GM12878 (cell line): ENCODE measurements around the gene NFKBIE. TPM values are rescaled to one million over a fixed set of nuclear protein-coding genes. Genes with fewer than 3 reads are reported as not detected.

Source experiments
- ATAC-seq: fragments of 200-7000 bp; cut with Tn5 transposase; 3 replicates; pipeline ENCODE4 v1.9.1; 2020; ENCODE audit warnings: mild to moderate bottlenecking, moderate library complexity
- BruUV-seq: library from RNA; stranded (reverse); fragments of 400-500 nt; replicated peaks from 2 replicates; lab custom pipeline; 2021; lab: Mats Ljungman, UMichigan
- CTCF ChIA-PET: fragments of 300-600 bp; sonication (Branson Sonifier 250); formaldehyde crosslinking; extraction: SDS; loops from one replicate; lab custom pipeline; 2021; ENCODE audit warnings: inconsistent platforms; lab: Yijun Ruan, JAX
- POLR2A ChIA-PET: fragments of 350-600 bp; formaldehyde crosslinking; extraction: SDS; loops from one replicate; lab custom pipeline; 2021; ENCODE audit warnings: inconsistent platforms; lab: Charles Lee
- RAD21 ChIA-PET: fragments of 300-600 bp; sonication (Branson Sonifier 250); formaldehyde crosslinking; loops from one replicate; lab custom pipeline; 2023; ENCODE audit warnings: antibody characterized with exemption; ENCODE audit not compliant: unreplicated experiment; lab: Charles Lee
- SMC1A ChIA-PET: fragments of 300-600 bp; sonication (Branson Sonifier 250); formaldehyde crosslinking; loops from one replicate; lab custom pipeline; 2023; ENCODE audit not compliant: unreplicated experiment, uncharacterized antibody; lab: Charles Lee
- DNase-seq: peaks from one replicate; pipeline ENCODE4 v3.0.0-alpha.2; 2011; ENCODE audit warnings: low read depth, low spot score
- FAIRE-seq: peaks from 3 replicates; lab custom pipeline; 2011; peaks lifted over from hg19 to GRCh38; lab: Jason Lieb, UNC
- H2AFZ ChIP-seq: 2 replicates; pipeline ENCODE4 v1.6.0; 2011; ENCODE audit warnings: low read depth, low read length, control low read depth; ENCODE audit not compliant: control insufficient read depth
- H3K27ac ChIP-seq: 2 replicates; pipeline ENCODE4 v1.5.1; 2011; ENCODE audit warnings: control low read depth; ENCODE audit not compliant: control insufficient read depth, insufficient read depth
- H3K27me3 ChIP-seq, 2 experiments: replicated peaks in 1 of 2; 2 replicates each; pipeline versions ENCODE4 v1.6.0 to v1.6.1; 2011; ENCODE audit warnings: low read length in 1 of 2; ENCODE audit not compliant: control insufficient read depth in 2 of 2, insufficient read depth in 2 of 2
- H3K36me3 ChIP-seq, 2 experiments: 2 replicates each; pipeline ENCODE4 v1.5.1; 2011; ENCODE audit warnings: low read length in 1 of 2; ENCODE audit not compliant: control insufficient read depth in 2 of 2, insufficient read depth in 2 of 2
- H3K4me1 ChIP-seq: 2 replicates; pipeline ENCODE4 v1.6.1; 2011; ENCODE audit warnings: mild to moderate bottlenecking, low read length, moderate library complexity, mixed read lengths; ENCODE audit not compliant: control insufficient read depth, insufficient read depth
- H3K4me2 ChIP-seq: 2 replicates; pipeline ENCODE4 v1.6.0; 2011; ENCODE audit warnings: control low read depth; ENCODE audit not compliant: control insufficient read depth, insufficient read depth
- H3K4me3 ChIP-seq: fragments of 200-600 bp; sonication (generic); 2 replicates; pipeline ENCODE4 v1.5.1; 2016
- H3K79me2 ChIP-seq: 2 replicates; pipeline ENCODE4 v1.6.0; 2011; ENCODE audit warnings: low read length; ENCODE audit not compliant: control insufficient read depth, insufficient read depth
- H3K9ac ChIP-seq: 2 replicates; pipeline ENCODE4 v1.8.0; 2011; ENCODE audit warnings: low read length, control low read depth, mixed read lengths; ENCODE audit not compliant: control insufficient read depth, insufficient read depth
- H3K9me3 ChIP-seq: replicated peaks from 3 replicates; pipeline ENCODE4 v1.5.1; 2011; ENCODE audit warnings: mild to moderate bottlenecking, low read length; ENCODE audit not compliant: control insufficient read depth, insufficient read depth
- H4K20me1 ChIP-seq: 2 replicates; pipeline ENCODE4 v1.6.0; 2011; ENCODE audit not compliant: control insufficient read depth, insufficient read depth
- ATF7 ChIP-seq: fragments of 450-650 bp; IDR thresholded peaks from 2 replicates; pipeline ENCODE4 v1.6.1; 2016; ENCODE audit warnings: low read depth, mild to moderate bottlenecking
- BACH1 ChIP-seq: fragments of 450-650 bp; IDR thresholded peaks from 2 replicates; pipeline ENCODE4 v1.6.1; 2017; ENCODE audit warnings: mild to moderate bottlenecking, borderline replicate concordance
- BRCA1 ChIP-seq: IDR thresholded peaks from 2 replicates; pipeline ENCODE4 v1.6.1; 2011; ENCODE audit warnings: low read depth, low read length, improper control_type of control experiment
- CBX3 ChIP-seq: fragments of 200-600 bp; sonication (generic); IDR thresholded peaks from 2 replicates; pipeline ENCODE4 v1.6.1; 2016; ENCODE audit warnings: low read depth, borderline replicate concordance
- EGR1 ChIP-seq, 2 experiments: IDR thresholded peaks; 1 replicate in 1 of 2; 2 replicates in 1 of 2; pipeline ENCODE4 v1.6.1; 2011 to 2012; ENCODE audit warnings: low read depth in 2 of 2, low read length in 2 of 2, borderline replicate concordance in 1 of 2, mild to moderate bottlenecking in 1 of 2, moderate library complexity in 1 of 2
- ESRRA ChIP-seq: IDR thresholded peaks from 2 replicates; pipeline ENCODE4 v1.6.1; 2012; ENCODE audit warnings: mild to moderate bottlenecking, low read length, improper control_type of control experiment
- EZH2 ChIP-seq: IDR thresholded peaks from 2 replicates; pipeline ENCODE4 v1.6.1; 2012; ENCODE audit warnings: low read depth, mild to moderate bottlenecking, control low read depth, inconsistent platforms, low read length, borderline replicate concordance; ENCODE audit not compliant: control insufficient read depth
- HDAC6 ChIP-seq: fragments of 200-600 bp; sonication (generic); IDR thresholded peaks from one replicate; pipeline ENCODE4 v1.8.0; 2017; ENCODE audit warnings: antibody characterized with exemption; ENCODE audit not compliant: unreplicated experiment
- MXI1 ChIP-seq: fragments of 150-350 bp; IDR thresholded peaks from 2 replicates; pipeline ENCODE4 v1.6.1; 2011; ENCODE audit warnings: low read depth, mild to moderate bottlenecking, inconsistent platforms, low read length, improper control_type of control experiment
- NR2C1 ChIP-seq: fragments of 450-650 bp; IDR thresholded peaks from 2 replicates; pipeline ENCODE4 v1.6.1; 2017; ENCODE audit warnings: antibody characterized with exemption, mild to moderate bottlenecking, moderate library complexity
- PAX8 ChIP-seq: fragments of 450-650 bp; IDR thresholded peaks from 2 replicates; pipeline ENCODE4 v1.6.1; 2017; ENCODE audit warnings: mild to moderate bottlenecking, moderate library complexity
- RBBP5 ChIP-seq: fragments of 200-600 bp; sonication (generic); conservative IDR thresholded peaks from 2 replicates; pipeline ENCODE4 v1.6.1; 2016
- RELA ChIP-seq: fragments of 450-650 bp; IDR thresholded peaks from 2 replicates; pipeline ENCODE4 v1.8.0; 2014; ENCODE audit warnings: borderline replicate concordance; ENCODE audit not compliant: partially characterized antibody
- REST ChIP-seq: IDR thresholded peaks from 2 replicates; pipeline ENCODE4 v1.6.1; 2012; ENCODE audit warnings: mild to moderate bottlenecking, low read depth, low read length
- SUZ12 ChIP-seq: fragments of 200-600 bp; sonication (generic); IDR thresholded peaks from one replicate; pipeline ENCODE4 v1.6.1; 2018; ENCODE audit warnings: antibody characterized with exemption, mild to moderate bottlenecking; ENCODE audit not compliant: unreplicated experiment
- ZBTB4 ChIP-seq: fragments of 450-650 bp; formaldehyde crosslinking; IDR thresholded peaks from 2 replicates; pipeline ENCODE4 v1.4.0; 2022; ENCODE audit warnings: mild to moderate bottlenecking, moderate library complexity
- WGBS: methylation state at CpG from one replicate; pipeline ENCODE4 v1.1.6; 2016; ENCODE audit warnings: low lambda C conversion rate; ENCODE audit not compliant: insufficient replicate concordance, insufficient coverage; ENCODE audit errors: missing lambda C conversion rate; 5-methylcytosine and 5-hydroxymethylcytosine counted together
- in situ Hi-C: fragments of 300-500 bp; cut with MboI; formaldehyde crosslinking; loops from 9 replicates; pipeline ENCODE4 v1.14.3; 2018; ENCODE audit warnings: mixed read lengths
- intact Hi-C: fragments of 100-400 bp; cut with micrococcal nuclease; formaldehyde crosslinking; loops from one replicate; pipeline ENCODE4 v1.14.2; 2022; ENCODE audit not compliant: unreplicated experiment
- polyA plus RNA-seq, 11 experiments: library from polyadenylated mRNA; depleted of rRNA in 4 of 11; unstranded in 6 of 11; stranded (reverse) in 5 of 11; fragments of >200 nt; fragmentation: Nextera tagmentation in 4 of 11; fragmentation: Illumina TruSeq in 1 of 11; extraction: Ambion mirVana in 4 of 11; extraction: Trizol in 1 of 11; gene quantifications; 1 replicate in 1 of 11; 2 replicates in 10 of 11; pipeline versions ENCODE4 v1.2.1 to v1.2.3, GENCODE V29; 2011 to 2016; ENCODE audit warnings: inconsistent platforms in 2 of 11, missing spikeins in 2 of 11, low read depth in 1 of 11
- total RNA-seq, 4 experiments: library from RNA; depleted of rRNA in 3 of 4; stranded (reverse); fragments of >200 nt in 3 of 4; fragmentation: Illumina TruSeq in 1 of 4; extraction: Trizol in 1 of 4; gene quantifications; 2 replicates each; pipeline versions ENCODE4 v1.2.1 to v1.2.3, GENCODE V29; 2013 to 2021

Gene NFKBIE
- total and polyA plus RNA-seq, 10 of the 15 experiments (the other 5 are each of a cell fraction or from before 2014, with no cell fraction given) = 10.4 to 106 (median 38.8) TPM

- Histone ChIP-seq H3K4me2 (no peak overlapping the region), H3K9ac (no peak overlapping the region), H3K9me3 (no peaks in the 10 kb centered on the region), H3K4me1 (no peaks in the 10 kb centered on the region), H3K36me3 (no peaks in the 10 kb centered on the region), H3K79me2 (no peaks in the 10 kb centered on the region), H3K4me3 (no peak overlapping the region), H3K27me3 (peaks cover 0 to 3% of the 10 kb centered on the region in 2 experiments; a peak in 2 of 4 replicates), H2AFZ (no peak overlapping the region), H4K20me1 (no peaks in the 10 kb centered on the region), H3K27ac (no peak overlapping the region)
- ATAC-seq = no peak
- ChIA-PET POLR2A (no interaction called here), SMC1A (no interaction called here), CTCF (interaction anchor here (4.2 kb wide), 1 partner anchor 18 kb away, joined by 22 read pairs; no protein-coding TSS in a partner anchor), RAD21 (no interaction called here)
- 73% methylated on average over 12 of the region's 12 CpGs for WGBS
- DNase-seq = no peak
- intact Hi-C loops (no loop called here), in situ Hi-C loops (no loop called here)
- FAIRE-seq = no peak
- BruUV-seq = no TSS peak
- TF ChIP-seq ESRRA (no peak), EGR1 (IDR thresholded peaks at IDR 0.05; ENCODE audit: borderline replicate concordance in 1 of 2, low read depth in 2 of 2, low read length in 2 of 2) (no peak), RBBP5 (no peak), REST (no peak), HDAC6 (no peak), PAX8 (no peak), EZH2 (no peak), NR2C1 (no peak), ZBTB4 (CRISPR knock-in tag) (no peak), RELA (no peak), CBX3 (no peak), BRCA1 (no peak), SUZ12 (no peak), ATF7 (no peak), BACH1 (no peak), MXI1 (no peak)
These were observed 20.9 kb upstream of the NFKBIE start for GRCh38 chr6:44286285-44286565.
